Lower leg skin (tissue), 4 donors: ENCODE data around the gene ANO7. TPM values are rescaled to one million over a fixed set of nuclear protein-coding genes. Genes with fewer than 3 reads are reported as not detected.

Experiments used
- DNase-seq, 2 donors: peaks; one replicate each; pipeline ENCODE4 v3.0.0-alpha.2; 2019; ENCODE audit warnings: low spot score in 2 of 2
- H3K4me3 ChIP-seq: fragments of 200-600 bp; sonication (generic); 2 replicates; pipeline ENCODE4 v1.5.1; 2017; ENCODE audit warnings: mild to moderate bottlenecking, low read depth; ENCODE audit not compliant: poor library complexity, severe bottlenecking
- POLR2A ChIP-seq, 2 donors: fragments of 450-650 bp; IDR thresholded peaks; one replicate each; pipeline ENCODE4 v1.6.1; 2016 to 2017; ENCODE audit warnings: antibody characterized with exemption in 2 of 2, mild to moderate bottlenecking in 1 of 2, moderate library complexity in 1 of 2
- WGBS, 2 donors: methylation state at CpG; one replicate each; pipeline ENCODE4 v1.1.5; 2018; 5-methylcytosine and 5-hydroxymethylcytosine counted together
- intact Hi-C: fragments of 100-400 bp; cut with DNase I; formaldehyde crosslinking; loops from one replicate; pipeline ENCODE4 v1.15.0; 2023; ENCODE audit warnings: low total_unique reads
- total RNA-seq, 4 donors: library from RNA; depleted of rRNA; stranded (reverse); fragments of >200 nt; gene quantifications; one replicate each; pipeline ENCODE4 v1.1.0, GENCODE V29; 2016
- TF ChIP-seq, protein P1 (sequence below), 3 donors: fragments of 450-650 bp; IDR thresholded peaks; one replicate each; pipeline ENCODE4 v1.5.1; 2016; ENCODE audit warnings: antibody characterized with exemption in 3 of 3, mild to moderate bottlenecking in 3 of 3, moderate library complexity in 2 of 3

Gene ANO7
- total RNA-seq, 4 donors from 2014 or later, result 0.19 to 0.67 (median 0.35) TPM

GRCh38 chr2:241142063-241142462, 46.4 kb upstream of the ANO7 start:
- 92 to 96% methylated on average over 6 of the region's 6 CpGs for WGBS, 2 donors
- DNase-seq, result no peak
- no peak overlapping the region for H3K4me3 ChIP-seq
- TF ChIP-seq POLR2A (IDR thresholded peaks at IDR 0.05), result no peak
- TF ChIP-seq, protein P1, sequence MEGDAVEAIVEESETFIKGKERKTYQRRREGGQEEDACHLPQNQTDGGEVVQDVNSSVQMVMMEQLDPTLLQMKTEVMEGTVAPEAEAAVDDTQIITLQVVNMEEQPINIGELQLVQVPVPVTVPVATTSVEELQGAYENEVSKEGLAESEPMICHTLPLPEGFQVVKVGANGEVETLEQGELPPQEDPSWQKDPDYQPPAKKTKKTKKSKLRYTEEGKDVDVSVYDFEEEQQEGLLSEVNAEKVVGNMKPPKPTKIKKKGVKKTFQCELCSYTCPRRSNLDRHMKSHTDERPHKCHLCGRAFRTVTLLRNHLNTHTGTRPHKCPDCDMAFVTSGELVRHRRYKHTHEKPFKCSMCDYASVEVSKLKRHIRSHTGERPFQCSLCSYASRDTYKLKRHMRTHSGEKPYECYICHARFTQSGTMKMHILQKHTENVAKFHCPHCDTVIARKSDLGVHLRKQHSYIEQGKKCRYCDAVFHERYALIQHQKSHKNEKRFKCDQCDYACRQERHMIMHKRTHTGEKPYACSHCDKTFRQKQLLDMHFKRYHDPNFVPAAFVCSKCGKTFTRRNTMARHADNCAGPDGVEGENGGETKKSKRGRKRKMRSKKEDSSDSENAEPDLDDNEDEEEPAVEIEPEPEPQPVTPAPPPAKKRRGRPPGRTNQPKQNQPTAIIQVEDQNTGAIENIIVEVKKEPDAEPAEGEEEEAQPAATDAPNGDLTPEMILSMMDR (IDR thresholded peaks at IDR 0.05), result no peak
- intact Hi-C loops, result no loop called here

DNA sequence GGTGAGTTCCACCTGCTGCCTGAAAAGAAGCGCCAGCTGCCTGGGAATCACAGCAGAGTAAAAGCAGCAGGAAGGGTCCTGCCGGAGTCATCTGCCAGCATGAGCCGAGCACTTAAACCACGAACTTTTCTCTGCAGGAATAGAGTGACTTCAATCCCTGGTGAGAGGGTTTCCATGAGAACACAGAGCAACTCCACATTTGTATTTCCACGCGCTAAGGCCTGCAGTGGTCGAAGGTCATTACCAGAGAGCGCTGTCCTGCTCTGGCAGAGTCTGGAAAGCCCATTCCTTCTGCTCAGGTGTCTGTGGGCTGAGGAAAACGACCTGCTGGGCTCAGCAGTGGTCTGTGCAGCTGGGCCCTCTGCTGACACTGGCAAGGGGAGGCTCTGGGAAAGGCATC, 45.9 kb upstream of the ANO7 start:
- WGBS, 2 donors, result 91 to 98% methylated on average over 7 to 9 of the region's 9 CpGs
- H3K4me3 ChIP-seq, result no peak overlapping the region
- TF ChIP-seq, protein P1 (IDR thresholded peaks at IDR 0.05), result no peak
- TF ChIP-seq POLR2A (IDR thresholded peaks at IDR 0.05), result no peak
- intact Hi-C loops, result no loop called here
- DNase-seq, result no peak

DNA sequence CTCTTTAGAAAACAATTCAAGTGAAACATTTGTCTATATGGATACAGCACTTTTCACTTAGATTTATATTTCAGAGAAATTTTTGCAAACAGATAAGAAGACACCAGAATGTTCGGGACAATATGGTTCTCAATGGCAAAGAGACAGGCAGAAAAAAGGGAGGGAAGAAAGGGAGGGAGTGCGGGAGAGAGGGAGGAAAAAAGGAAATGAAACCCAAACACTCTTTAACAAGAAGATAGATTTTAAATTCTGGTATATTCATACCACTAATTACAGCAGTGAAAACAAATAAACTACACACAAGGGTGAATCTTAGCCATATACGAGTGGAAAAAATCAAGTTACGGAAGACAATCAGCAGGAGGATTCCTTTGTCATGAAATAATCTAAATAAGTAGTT, 42.2 kb upstream of the ANO7 start:
- intact Hi-C loops, result no loop called here
- TF ChIP-seq, protein P1 (IDR thresholded peaks at IDR 0.05), result no peak
- no peak for TF ChIP-seq POLR2A (IDR thresholded peaks at IDR 0.05)
- WGBS, 2 donors, result 84 to 87% methylated on average over 4 of the region's 4 CpGs
- H3K4me3 ChIP-seq, result no peak overlapping the region
- no peak for DNase-seq

DNA sequence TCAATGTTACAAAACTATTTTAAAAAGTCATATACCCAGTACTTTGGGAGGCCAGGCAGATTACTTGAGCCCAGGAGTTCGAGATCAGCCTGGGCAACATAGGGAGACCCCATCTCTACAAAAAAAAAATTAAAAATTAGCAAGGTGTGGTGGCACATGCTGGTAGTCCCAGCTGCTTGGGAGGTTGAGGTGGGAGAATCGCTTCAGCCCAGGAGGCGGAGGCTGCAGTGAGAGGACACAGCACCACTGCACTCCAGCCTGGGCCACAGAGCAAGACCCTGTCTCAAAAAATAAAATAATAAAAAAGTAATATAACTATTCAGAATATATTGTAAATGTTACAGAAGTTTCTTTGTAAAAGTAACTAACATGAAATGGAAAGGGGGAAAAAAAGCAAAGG, 41.1 kb upstream of the ANO7 start:
- WGBS, 2 donors, result 93 to 96% methylated on average over 3 of the region's 3 CpGs
- intact Hi-C loops, result no loop called here
- no peak for DNase-seq
- no peak overlapping the region for H3K4me3 ChIP-seq
- TF ChIP-seq, protein P1 (IDR thresholded peaks at IDR 0.05), result no peak
- no peak for TF ChIP-seq POLR2A (IDR thresholded peaks at IDR 0.05)

- no peak overlapping the region for H3K4me3 ChIP-seq
- intact Hi-C loops, result no loop called here
- WGBS, 2 donors, result 90 to 94% methylated on average over 4 of the region's 4 CpGs
- DNase-seq, result no peak
- TF ChIP-seq, protein P1 (IDR thresholded peaks at IDR 0.05), result no peak
- TF ChIP-seq POLR2A (IDR thresholded peaks at IDR 0.05), result no peak
Measured at GRCh38 chr2:241148239-241148638, 40.2 kb upstream of the ANO7 start.

DNA sequence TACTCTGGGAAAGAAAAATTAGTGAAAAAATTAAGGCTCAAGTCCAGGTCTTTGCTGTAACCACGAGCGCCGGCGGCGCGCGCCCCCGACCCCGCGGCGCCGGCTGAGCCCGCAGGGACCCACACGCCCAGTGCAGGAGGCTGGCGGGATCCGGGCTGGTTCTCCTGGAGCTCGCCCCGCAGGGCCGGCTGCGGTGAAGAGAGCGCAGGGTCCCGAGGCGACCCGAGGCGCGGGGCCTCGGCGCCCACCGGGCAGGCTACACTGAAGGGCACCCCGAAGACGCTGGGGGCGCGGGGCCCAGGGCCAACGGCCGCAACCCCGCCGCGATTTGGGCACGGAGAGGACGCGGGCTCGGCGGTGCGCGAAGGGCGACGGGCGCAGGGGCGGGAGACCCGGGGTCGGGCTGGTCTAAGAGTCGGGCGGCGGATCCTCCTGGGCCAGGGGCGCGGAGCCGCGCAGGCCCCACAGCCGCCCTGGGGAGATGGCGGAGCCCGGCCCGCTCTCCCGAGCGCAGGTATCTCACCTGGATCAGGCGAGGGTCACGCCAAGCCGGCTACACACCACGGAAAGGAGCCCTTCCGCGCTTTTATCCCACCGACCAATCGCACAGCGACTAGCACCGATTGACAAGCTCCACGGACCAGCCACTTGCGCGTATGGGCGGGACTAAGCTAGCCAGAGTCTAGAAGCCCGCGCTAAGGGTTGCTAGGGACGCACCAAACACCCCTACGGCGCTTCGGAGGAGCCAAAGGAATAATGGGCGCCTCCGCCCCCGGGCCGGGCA, 39.4 kb upstream of the ANO7 start, which contains the start of gene PASK:
Gene PASK, minus strand, starts transcription at position 582 of the 784 bp plus-strand sequence. CDS start 6,440 bp downstream, outside the sequence.
- intact Hi-C loops, result no loop called here
- 0% methylated on average over 52 to 68 of the region's 88 CpGs for WGBS, 2 donors

More for the DNA sequence above, 39.4 kb upstream of the ANO7 start, which contains the start of gene PASK:
- no peak for TF ChIP-seq POLR2A (IDR thresholded peaks at IDR 0.05)
- TF ChIP-seq, protein P1 (IDR thresholded peaks at IDR 0.05), result no peak
- peak within 1 kb of the TSS; percentile 93 for H3K4me3 ChIP-seq
- DNase-seq, result peak; percentile 96 to 98
